OCI-LY3 (cell line): Measurements from ENCODE around the gene BAIAP2.

ENCODE experiments used
- CTCF ChIP-seq: fragments of 200-600, 300-600 bp; sonication (generic); IDR thresholded peaks from 2 replicates; pipeline ENCODE4 v1.5.1; 2014; ENCODE audit warnings: antibody characterized with exemption, low read length, low read depth
- EZH2phosphoT487 ChIP-seq: fragments of 200-600 bp; shearing (Covaris generic); IDR thresholded peaks from 2 replicates; pipeline ENCODE4 v1.6.1; 2018; ENCODE audit warnings: antibody characterized with exemption, mixed run types, low read depth

GRCh38 chr17:81043725-81044427, 8.9 kb downstream of the BAIAP2 start:
- TF ChIP-seq CTCF (no peak), EZH2phosphoT487 (no peak)
